KOPT-K1 (cell line): ENCODE results near the gene IFT122.

Experiments used
- H3K27ac ChIP-seq: fragments of 200-600 bp; sonication (generic); 2 replicates; pipeline ENCODE4 v1.5.1; 2016; ENCODE audit warnings: antibody characterized with exemption, mild to moderate bottlenecking, low read depth, low read length; ENCODE audit not compliant: poor library complexity, severe bottlenecking
- H3K36me3 ChIP-seq: fragments of 200-600 bp; sonication (generic); 2 replicates; pipeline ENCODE4 v1.5.1; 2017; ENCODE audit warnings: antibody characterized with exemption, mild to moderate bottlenecking, low read length, moderate library complexity; ENCODE audit not compliant: insufficient read depth
- H3K9me3 ChIP-seq: fragments of 200-600 bp; sonication (generic); 2 replicates; pipeline ENCODE4 v1.5.1; 2017; ENCODE audit warnings: antibody characterized with exemption, low read length, mild to moderate bottlenecking; ENCODE audit not compliant: insufficient read depth, poor library complexity, severe bottlenecking

The IFT122 gene

GRCh38 chr3:129558081-129558771 is 118.2 kb downstream of the IFT122 start:
- Histone ChIP-seq H3K27ac (peak overlapping the region; percentile 30), H3K9me3 (no peaks in the 10 kb centered on the region), H3K36me3 (no peaks in the 10 kb centered on the region)

- peak overlapping the region; percentile 30 for H3K27ac ChIP-seq
- H3K36me3 ChIP-seq: no peaks in the 10 kb centered on the region
Observed at GRCh38 chr3:129558772-129559564, 118.9 kb downstream of the IFT122 start.

GRCh38 chr3:129559565-129560079 is 119.6 kb downstream of the IFT122 start:
- no peak overlapping the region for H3K27ac ChIP-seq
- no peaks in the 10 kb centered on the region for H3K36me3 ChIP-seq
- no peaks in the 10 kb centered on the region for H3K9me3 ChIP-seq

More at GRCh38 chr3:129558772-129559564, 118.9 kb downstream of the IFT122 start:
- no peaks in the 10 kb centered on the region for H3K9me3 ChIP-seq

GRCh38 chr3:129560269-129560787 is 120.3 kb downstream of the IFT122 start:
- no peak overlapping the region for H3K27ac ChIP-seq
- no peaks in the 10 kb centered on the region for H3K9me3 ChIP-seq
- no peaks in the 10 kb centered on the region for H3K36me3 ChIP-seq

- Histone ChIP-seq H3K9me3 (no peaks in the 10 kb centered on the region), H3K27ac (no peak overlapping the region), H3K36me3 (no peaks in the 10 kb centered on the region)
Observed at GRCh38 chr3:129560911-129561594, 121.0 kb downstream of the IFT122 start.

GRCh38 chr3:129561619-129562248 is 121.7 kb downstream of the IFT122 start:
- H3K27ac ChIP-seq: no peak overlapping the region
- H3K9me3 ChIP-seq: no peaks in the 10 kb centered on the region
- no peaks in the 10 kb centered on the region for H3K36me3 ChIP-seq

- no peaks in the 10 kb centered on the region for H3K36me3 ChIP-seq
- H3K9me3 ChIP-seq: no peaks in the 10 kb centered on the region
- H3K27ac ChIP-seq: no peak overlapping the region
Observed at GRCh38 chr3:129562803-129563202, 122.8 kb downstream of the IFT122 start.

GRCh38 chr3:129563332-129563731 is 123.3 kb downstream of the IFT122 start:
- Histone ChIP-seq H3K36me3 (no peaks in the 10 kb centered on the region), H3K27ac (no peak overlapping the region), H3K9me3 (no peaks in the 10 kb centered on the region)

GRCh38 chr3:129563850-129564535 is 124.0 kb downstream of the IFT122 start:
- H3K27ac ChIP-seq: no peak overlapping the region
- H3K36me3 ChIP-seq: no peaks in the 10 kb centered on the region

GRCh38 chr3:129564981-129565644 is 125.1 kb downstream of the IFT122 start:
- H3K36me3 ChIP-seq: no peaks in the 10 kb centered on the region
- no peak overlapping the region for H3K27ac ChIP-seq
- no peaks in the 10 kb centered on the region for H3K9me3 ChIP-seq

More at GRCh38 chr3:129563850-129564535, 124.0 kb downstream of the IFT122 start:
- H3K9me3 ChIP-seq: no peaks in the 10 kb centered on the region

- Histone ChIP-seq H3K36me3 (no peaks in the 10 kb centered on the region), H3K27ac (no peak overlapping the region), H3K9me3 (no peaks in the 10 kb centered on the region)
Observed at GRCh38 chr3:129565902-129566301, 125.9 kb downstream of the IFT122 start.

- Histone ChIP-seq H3K36me3 (no peaks in the 10 kb centered on the region), H3K9me3 (no peaks in the 10 kb centered on the region), H3K27ac (no peak overlapping the region)
Observed at GRCh38 chr3:129567176-129567705, 127.2 kb downstream of the IFT122 start.

GRCh38 chr3:129567939-129568338 is 127.9 kb downstream of the IFT122 start:
- Histone ChIP-seq H3K36me3 (no peaks in the 10 kb centered on the region), H3K9me3 (no peaks in the 10 kb centered on the region), H3K27ac (no peak overlapping the region)
